Measurements from ENCODE around the gene KIR2DL3. TPM values are rescaled to one million over a fixed set of nuclear protein-coding genes. Genes with fewer than 3 reads are reported as not detected.
"Not testable (repeated sequence)": the region's sequence is repeated elsewhere in the genome, so short reads cannot be mapped to it uniquely, and the experiment has no call there.

Gene KIR2DL3
- not detected in 2 replicates for total RNA-seq (2022)
- not detected for Bru-seq, nascent RNA
- BruChase-seq, experiment 1, labeled RNA remaining after a 6-hour chase: not detected
- BruChase-seq, experiment 2, labeled RNA remaining after a 2-hour chase: not detected
- long read RNA-seq: 0 reads

- DNase-seq (ENCODE audit: unreplicated experiment); BruUV-seq (replicated peaks); POLR2A ChIA-PET; H3K4me1 Mint-ChIP-seq (ENCODE audit: insufficient read depth, unreplicated experiment); H3K27me3 Mint-ChIP-seq (ENCODE audit: insufficient read depth, unreplicated experiment); H3K36me3 Mint-ChIP-seq (ENCODE audit: insufficient read depth, unreplicated experiment); H3K4me3 Mint-ChIP-seq (ENCODE audit: unreplicated experiment); CTCF ChIA-PET; H3K27ac Mint-ChIP-seq (ENCODE audit: low read depth, unreplicated experiment): not testable (repeated sequence)
- H3K9me3 Mint-ChIP-seq (ENCODE audit: unreplicated experiment): peaks cover 50% of the 10 kb centered on the region
- intact Hi-C loops (cut with micrococcal nuclease): loop anchor here (5.0 kb wide), 1 partner anchor 109 kb away; no protein-coding TSS in a partner anchor
These were observed at the start of gene KIR2DL3 for GRCh38 chr19:54738306-54738705. Gene KIR2DL3, plus strand, starts transcription at chr19:54738513. Its CDS starts 33 bp downstream, at chr19:54738546.

DNA sequence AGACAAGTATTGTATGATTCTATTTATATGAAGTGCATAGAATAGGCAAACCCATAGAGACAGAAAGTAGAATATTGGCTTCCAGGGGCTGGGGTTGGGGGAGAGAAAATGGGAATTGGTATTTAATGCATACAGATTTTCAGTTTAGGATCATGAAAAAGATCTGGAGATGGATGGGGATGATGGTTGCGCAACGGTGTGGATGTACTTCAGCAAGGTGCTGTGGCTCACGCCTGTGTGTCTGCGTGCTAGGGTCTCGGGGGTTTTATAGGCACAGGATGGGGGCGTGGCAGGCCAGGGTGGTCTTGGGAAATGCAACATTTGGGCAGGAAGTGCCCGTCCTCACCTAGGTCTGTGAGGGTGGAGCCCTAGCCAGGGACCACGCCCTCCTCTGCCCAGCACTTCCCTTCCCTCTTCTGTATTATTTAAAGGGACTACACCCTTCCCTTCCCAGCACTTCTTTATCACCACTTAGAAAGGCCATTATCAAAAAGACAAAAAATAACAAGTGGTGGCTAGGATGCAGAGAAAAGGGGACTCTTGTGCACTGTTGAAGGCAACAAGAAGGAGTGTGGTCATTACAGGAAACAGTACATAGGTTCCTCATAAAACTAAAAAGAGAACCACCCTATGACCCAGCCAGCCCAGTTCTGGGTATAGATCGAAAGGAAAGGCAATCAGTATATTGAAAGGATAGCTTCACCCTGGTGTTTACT is 46.6 kb upstream of the KIR2DL3 start:
- no TSS peak for BruUV-seq (replicated peaks)
- Mint-ChIP-seq H3K9me3 (ENCODE audit: unreplicated experiment) (peaks cover 23% of the 10 kb centered on the region), H3K4me1 (ENCODE audit: insufficient read depth, unreplicated experiment) (no peaks in the 10 kb centered on the region), H3K4me3 (ENCODE audit: unreplicated experiment) (no peak overlapping the region), H3K27me3 (ENCODE audit: insufficient read depth, unreplicated experiment) (no peaks in the 10 kb centered on the region), H3K27ac (ENCODE audit: low read depth, unreplicated experiment) (no peak overlapping the region), H3K36me3 (ENCODE audit: insufficient read depth, unreplicated experiment) (no peaks in the 10 kb centered on the region)
- ChIA-PET POLR2A (no interaction called here), CTCF (no interaction called here)
- TF ChIP-seq CTCF (IDR thresholded peaks at IDR 0.05; ENCODE audit: unreplicated experiment): no peak
- DNase-seq (ENCODE audit: unreplicated experiment): no peak
- intact Hi-C loops (cut with micrococcal nuclease): no loop called here

GRCh38 chr19:54692298-54692615 is 46.1 kb upstream of the KIR2DL3 start:
- Mint-ChIP-seq H3K27me3 (ENCODE audit: insufficient read depth, unreplicated experiment) (no peaks in the 10 kb centered on the region), H3K36me3 (ENCODE audit: insufficient read depth, unreplicated experiment) (no peaks in the 10 kb centered on the region), H3K4me3 (ENCODE audit: unreplicated experiment) (no peak overlapping the region), H3K27ac (ENCODE audit: low read depth, unreplicated experiment) (no peak overlapping the region), H3K9me3 (ENCODE audit: unreplicated experiment) (peaks cover 22% of the 10 kb centered on the region), H3K4me1 (ENCODE audit: insufficient read depth, unreplicated experiment) (no peaks in the 10 kb centered on the region)
- DNase-seq (ENCODE audit: unreplicated experiment): no peak
- intact Hi-C loops (cut with micrococcal nuclease): no loop called here
- ChIA-PET CTCF (no interaction called here), POLR2A (no interaction called here)
- no peak for TF ChIP-seq CTCF (IDR thresholded peaks at IDR 0.05; ENCODE audit: unreplicated experiment)
- BruUV-seq (replicated peaks): no TSS peak

- no peak for DNase-seq (ENCODE audit: unreplicated experiment)
- Mint-ChIP-seq H3K4me1 (ENCODE audit: insufficient read depth, unreplicated experiment) (no peaks in the 10 kb centered on the region), H3K27ac (ENCODE audit: low read depth, unreplicated experiment) (no peak overlapping the region), H3K36me3 (ENCODE audit: insufficient read depth, unreplicated experiment) (no peaks in the 10 kb centered on the region), H3K4me3 (ENCODE audit: unreplicated experiment) (no peak overlapping the region), H3K27me3 (ENCODE audit: insufficient read depth, unreplicated experiment) (no peaks in the 10 kb centered on the region), H3K9me3 (ENCODE audit: unreplicated experiment) (peaks cover 21% of the 10 kb centered on the region)
- TF ChIP-seq CTCF (IDR thresholded peaks at IDR 0.05; ENCODE audit: unreplicated experiment): no peak
- intact Hi-C loops (cut with micrococcal nuclease): no loop called here
- BruUV-seq (replicated peaks): no TSS peak
- CTCF ChIA-PET: interaction anchor here (1.7 kb wide), 1 partner anchor 20 kb away, joined by 8 read pairs; no protein-coding TSS in a partner anchor
- POLR2A ChIA-PET: no interaction called here
These were observed 43.7 kb upstream of the KIR2DL3 start for GRCh38 chr19:54694648-54695047.
